Tibial artery (tissue), 4 donors: ENCODE data around the gene SUN5.

ENCODE experiments used
- DNase-seq, 2 donors: peaks; one replicate each; pipeline ENCODE4 v3.0.0-alpha.2; 2019
- H3K27ac ChIP-seq, 2 donors: fragments of 200-600 bp; sonication (generic) in 1 of 2; 1 replicate in 1 of 2; 2 replicates in 1 of 2; pipeline ENCODE4 v1.5.1; 2018 to 2019; ENCODE audit warnings: mild to moderate bottlenecking in 1 of 2
- H3K27me3 ChIP-seq, 2 donors: fragments of 200-600 bp; sonication (generic) in 1 of 2; one replicate each; pipeline versions ENCODE4 v1.5.1 to v1.6.0; 2016 to 2019
- H3K36me3 ChIP-seq, 3 donors: fragments of 200-600 bp; sonication (generic) in 2 of 3; one replicate each; pipeline ENCODE4 v1.5.1; 2016 to 2019; ENCODE audit warnings: mild to moderate bottlenecking in 2 of 3
- H3K4me1 ChIP-seq, 4 donors: fragments of 200-600 bp; sonication (generic) in 2 of 4; 1 replicate in 3 of 4; 2 replicates in 1 of 4; pipeline ENCODE4 v1.5.1; 2016 to 2019
- H3K4me3 ChIP-seq, 2 donors: fragments of 200-600 bp; sonication (generic) in 1 of 2; 1 replicate in 1 of 2; 2 replicates in 1 of 2; pipeline ENCODE4 v1.5.1; 2018 to 2019; ENCODE audit warnings: mild to moderate bottlenecking in 2 of 2
- H3K9me3 ChIP-seq, 3 donors: fragments of 200-600 bp; sonication (generic) in 1 of 3; one replicate each; pipeline ENCODE4 v1.5.1; 2016 to 2019
- CTCF ChIP-seq, 2 experiments: fragments of 200-600 bp in 1 of 2; fragments of 450-650 bp in 1 of 2; IDR thresholded peaks; one replicate each; pipeline ENCODE4 v1.5.1; 2017 to 2019; ENCODE audit warnings: antibody characterized with exemption in 2 of 2, mild to moderate bottlenecking in 1 of 2, moderate library complexity in 1 of 2
- intact Hi-C: fragments of 100-400 bp; cut with DNase I; formaldehyde crosslinking; loops from one replicate; pipeline ENCODE4 v1.15.0; 2023; ENCODE audit warnings: low total_unique reads

The SUN5 gene

GRCh38 chr20:33022289-33022688, 18.1 kb upstream of the SUN5 start:
- no peak for TF ChIP-seq CTCF (IDR thresholded peaks at IDR 0.05)
- Histone ChIP-seq H3K9me3 (no peaks in the 10 kb centered on the region), H3K27me3 (peaks cover 0 to 3% of the 10 kb centered on the region in 2 donors), H3K4me1 (no peaks in the 10 kb centered on the region), H3K36me3 (no peaks in the 10 kb centered on the region), H3K4me3 (no peak overlapping the region), H3K27ac (no peak overlapping the region)
- no peak for DNase-seq
- intact Hi-C loops, result no loop called here

- TF ChIP-seq CTCF (IDR thresholded peaks at IDR 0.05), result no peak
- Histone ChIP-seq H3K4me3 (no peak overlapping the region), H3K27me3 (peaks cover 0 to 3% of the 10 kb centered on the region in 2 donors), H3K4me1 (no peaks in the 10 kb centered on the region), H3K9me3 (no peaks in the 10 kb centered on the region), H3K27ac (no peak overlapping the region), H3K36me3 (no peaks in the 10 kb centered on the region)
- intact Hi-C loops, result no loop called here
- no peak for DNase-seq
These were observed 17.6 kb upstream of the SUN5 start for GRCh38 chr20:33021879-33022278.

GRCh38 chr20:33020278-33021161, 16.3 kb upstream of the SUN5 start:
- intact Hi-C loops, result no loop called here
- H3K4me3 ChIP-seq, result no peak overlapping the region
- H3K27ac ChIP-seq, result no peak overlapping the region
- no peaks in the 10 kb centered on the region for H3K36me3 ChIP-seq
- H3K9me3 ChIP-seq, result no peaks in the 10 kb centered on the region
- H3K4me1 ChIP-seq, result no peaks in the 10 kb centered on the region
- DNase-seq, result no peak
- TF ChIP-seq CTCF (IDR thresholded peaks at IDR 0.05), result no peak
- H3K27me3 ChIP-seq, result peaks cover 0 to 6% of the 10 kb centered on the region in 2 donors

- H3K9me3 ChIP-seq, result no peaks in the 10 kb centered on the region
- no peaks in the 10 kb centered on the region for H3K36me3 ChIP-seq
- intact Hi-C loops, result no loop called here
- no peak overlapping the region for H3K27ac ChIP-seq
- no peak overlapping the region for H3K4me3 ChIP-seq
- no peak for DNase-seq
- H3K4me1 ChIP-seq, result no peaks in the 10 kb centered on the region
- H3K27me3 ChIP-seq, result peaks cover 0 to 14% of the 10 kb centered on the region in 2 donors
- no peak for TF ChIP-seq CTCF (IDR thresholded peaks at IDR 0.05)
These were observed 15.4 kb upstream of the SUN5 start for GRCh38 chr20:33019465-33020277.

- no peaks in the 10 kb centered on the region for H3K36me3 ChIP-seq
- no peaks in the 10 kb centered on the region for H3K9me3 ChIP-seq
- intact Hi-C loops, result no loop called here
- no peaks in the 10 kb centered on the region for H3K4me1 ChIP-seq
- no peak overlapping the region for H3K4me3 ChIP-seq
- no peak overlapping the region for H3K27ac ChIP-seq
- DNase-seq, result no peak
- TF ChIP-seq CTCF (IDR thresholded peaks at IDR 0.05), result no peak
- H3K27me3 ChIP-seq, result peaks cover 0 to 21% of the 10 kb centered on the region in 2 donors
These were observed 14.1 kb upstream of the SUN5 start for GRCh38 chr20:33018169-33018931.
